ENCODE measurements around the gene TRIM63.

TRIM63 gene

GRCh38 chr1:26057189-26057588 lies 10.2 kb downstream of the TRIM63 start:
- DNase-seq (ENCODE audit: low read depth): no peak
- no peak for TF ChIP-seq CTCF (conservative IDR thresholded peaks at IDR 0.05; ENCODE audit: low read length)
- no peak overlapping the region for H3K4me3 ChIP-seq (ENCODE audit: low read length)

GRCh38 chr1:26055041-26055440 lies 12.4 kb downstream of the TRIM63 start:
- no peak for TF ChIP-seq CTCF (conservative IDR thresholded peaks at IDR 0.05; ENCODE audit: low read length)
- no peak overlapping the region for H3K4me3 ChIP-seq (ENCODE audit: low read length)
- DNase-seq (ENCODE audit: low read depth): no peak

- no peak overlapping the region for H3K4me3 ChIP-seq (ENCODE audit: low read length)
- no peak for DNase-seq (ENCODE audit: low read depth)
- no peak for TF ChIP-seq CTCF (conservative IDR thresholded peaks at IDR 0.05; ENCODE audit: low read length)
Observed at GRCh38 chr1:26053718-26054560, 13.5 kb downstream of the TRIM63 start.

GRCh38 chr1:26050248-26050640 lies 17.2 kb downstream of the TRIM63 start:
- no peak for TF ChIP-seq CTCF (conservative IDR thresholded peaks at IDR 0.05; ENCODE audit: low read length)

GRCh38 chr1:26049531-26050247 lies 17.7 kb downstream of the TRIM63 start:
- no peak overlapping the region for H3K4me3 ChIP-seq (ENCODE audit: low read length)
- peak; percentile 7 for DNase-seq (ENCODE audit: low read depth)
- no peak for TF ChIP-seq CTCF (conservative IDR thresholded peaks at IDR 0.05; ENCODE audit: low read length)

More at GRCh38 chr1:26050248-26050640, 17.2 kb downstream of the TRIM63 start:
- DNase-seq (ENCODE audit: low read depth): no peak
- no peak overlapping the region for H3K4me3 ChIP-seq (ENCODE audit: low read length)

- TF ChIP-seq CTCF (conservative IDR thresholded peaks at IDR 0.05; ENCODE audit: low read length): no peak
- DNase-seq (ENCODE audit: low read depth): no peak
- no peak overlapping the region for H3K4me3 ChIP-seq (ENCODE audit: low read length)
Observed at GRCh38 chr1:26047278-26047874, 20.1 kb downstream of the TRIM63 start.

All from AG10803 (cell line).